ENCODE data around the gene NEURL3.
A peak's percentile ranks its signal among the peaks of the same experiment; 100 is the strongest.

- peak; percentile 36 to 77 (median 76) for TF ChIP-seq POLR2A (IDR thresholded peaks at IDR 0.05)
- no peak for TF ChIP-seq CTCF (IDR thresholded peaks at IDR 0.05 in 8 of 11, conservative IDR thresholded peaks at IDR 0.05 in 3 of 11)
- peak; percentile 82 to 98 (median 89) for TF ChIP-seq POLR2AphosphoS5 (IDR thresholded peaks at IDR 0.05)
Measured at GRCh38 chr2:96538487-96539214, 33.5 kb upstream of the NEURL3 start.
